Stimulated activated naive CD4-positive, alpha-beta T cell (primary cell): Measurements from ENCODE around the gene MAGI1.

Experiments used
- DNase-seq, 6 experiments: peaks; one replicate each; lab custom pipeline; 2025; lab: John Stamatoyannopoulos, UW

The MAGI1 gene

GRCh38 chr3:66012711-66013110 is 26.0 kb downstream of the MAGI1 start:
- no peak for DNase-seq

GRCh38 chr3:66010739-66011655 is 27.7 kb downstream of the MAGI1 start:
- no peak for DNase-seq

- DNase-seq, result no peak
Measured at GRCh38 chr3:66010348-66010738, 28.4 kb downstream of the MAGI1 start.

- DNase-seq, result no peak
Measured at GRCh38 chr3:66004244-66004643, 34.5 kb downstream of the MAGI1 start.

- DNase-seq, result no peak
Measured at GRCh38 chr3:66001626-66002025, 37.1 kb downstream of the MAGI1 start.

- DNase-seq, result no peak
Measured at GRCh38 chr3:66000506-66000905, 38.2 kb downstream of the MAGI1 start.

GRCh38 chr3:65999606-66000005 is 39.1 kb downstream of the MAGI1 start:
- DNase-seq, result no peak

- DNase-seq, result no peak
Measured at GRCh38 chr3:65996589-65996988, 42.1 kb downstream of the MAGI1 start.

- DNase-seq, result no peak
Measured at GRCh38 chr3:65995515-65995914, 43.2 kb downstream of the MAGI1 start.

- no peak for DNase-seq
Measured at GRCh38 chr3:65995030-65995429, 43.7 kb downstream of the MAGI1 start.

- no peak for DNase-seq
Measured at GRCh38 chr3:65993134-65993900, 45.4 kb downstream of the MAGI1 start.

GRCh38 chr3:65992106-65992505 is 46.6 kb downstream of the MAGI1 start:
- DNase-seq, result no peak

GRCh38 chr3:65988411-65989180 is 50.1 kb downstream of the MAGI1 start:
- no peak for DNase-seq

- no peak for DNase-seq
Measured at GRCh38 chr3:65986285-65986684, 52.4 kb downstream of the MAGI1 start.

GRCh38 chr3:65984975-65985374 is 53.7 kb downstream of the MAGI1 start:
- no peak for DNase-seq

- no peak for DNase-seq
Measured at GRCh38 chr3:65983100-65983499, 55.6 kb downstream of the MAGI1 start.

GRCh38 chr3:65979731-65980130 is 59.0 kb downstream of the MAGI1 start:
- DNase-seq, result no peak

- no peak for DNase-seq
Measured at GRCh38 chr3:65979162-65979561, 59.6 kb downstream of the MAGI1 start.

GRCh38 chr3:65978116-65978515 is 60.6 kb downstream of the MAGI1 start:
- DNase-seq, result no peak

- no peak for DNase-seq
Measured at GRCh38 chr3:65975032-65975431, 63.7 kb downstream of the MAGI1 start.

GRCh38 chr3:65974509-65974908 is 64.2 kb downstream of the MAGI1 start:
- DNase-seq, result no peak

GRCh38 chr3:65972765-65973164 is 66.0 kb downstream of the MAGI1 start:
- DNase-seq, result no peak
